MG63 (cell line): ENCODE results near the gene FXYD5. TPM values are rescaled to one million over a fixed set of nuclear protein-coding genes. Genes with fewer than 3 reads are reported as not detected.
"Not testable (repeated sequence)": the region's sequence is repeated elsewhere in the genome, so short reads cannot be mapped to it uniquely, and the experiment has no call there.

Source experiments
- DNase-seq: peaks from one replicate; pipeline ENCODE4 v3.0.0-alpha.2; 2020
- H3K27me3 ChIP-seq: fragments of 250-450 bp; sonication (Bioruptor Pico); 2 replicates; pipeline ENCODE4 v1.5.1; 2020; ENCODE audit warnings: mild to moderate bottlenecking, moderate library complexity
- H3K36me3 ChIP-seq: fragments of 250-450 bp; sonication (Bioruptor Pico); 2 replicates; pipeline ENCODE4 v1.5.1; 2020; ENCODE audit warnings: mild to moderate bottlenecking, moderate library complexity
- H3K4me3 ChIP-seq: fragments of 250-450 bp; sonication (Bioruptor Pico); 2 replicates; pipeline ENCODE4 v1.5.1; 2020; ENCODE audit warnings: mild to moderate bottlenecking, moderate library complexity
- H3K9me3 ChIP-seq: fragments of 250-450 bp; sonication (Bioruptor Pico); 2 replicates; pipeline ENCODE4 v1.5.1; 2020; ENCODE audit warnings: mild to moderate bottlenecking, moderate library complexity
- total RNA-seq: library from RNA; depleted of rRNA; stranded (reverse); fragments of >200 nt; shearing (Covaris generic); gene quantifications from 2 replicates; pipeline ENCODE4 v1.2.3, GENCODE V29; 2014; ENCODE audit warnings: low replicate concordance

FXYD5 gene
- total RNA-seq, 1 experiment from 2014 or later, result 59.7 TPM

DNA sequence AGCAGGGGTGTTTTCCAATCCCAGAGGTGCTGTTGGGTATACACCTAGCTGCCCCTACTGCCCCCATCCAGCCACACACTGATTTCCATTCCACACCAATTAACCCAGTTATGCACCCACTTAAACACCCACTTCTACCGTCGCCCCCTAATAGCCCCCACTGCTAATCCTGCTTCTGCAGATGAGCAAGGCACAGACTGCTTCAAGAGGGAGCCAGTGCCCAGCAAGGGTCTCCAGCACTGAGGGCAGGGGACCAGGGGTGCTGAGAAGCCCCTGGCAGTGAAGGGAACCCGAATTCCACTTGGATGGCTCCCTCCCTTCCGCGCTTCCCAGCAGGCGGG is 10.3 kb upstream of the FXYD5 start:
- Histone ChIP-seq H3K27me3 (no peaks in the 10 kb centered on the region), H3K4me3 (no peak overlapping the region), H3K36me3 (no peaks in the 10 kb centered on the region), H3K9me3 (no peaks in the 10 kb centered on the region)
- DNase-seq, result no peak

DNA sequence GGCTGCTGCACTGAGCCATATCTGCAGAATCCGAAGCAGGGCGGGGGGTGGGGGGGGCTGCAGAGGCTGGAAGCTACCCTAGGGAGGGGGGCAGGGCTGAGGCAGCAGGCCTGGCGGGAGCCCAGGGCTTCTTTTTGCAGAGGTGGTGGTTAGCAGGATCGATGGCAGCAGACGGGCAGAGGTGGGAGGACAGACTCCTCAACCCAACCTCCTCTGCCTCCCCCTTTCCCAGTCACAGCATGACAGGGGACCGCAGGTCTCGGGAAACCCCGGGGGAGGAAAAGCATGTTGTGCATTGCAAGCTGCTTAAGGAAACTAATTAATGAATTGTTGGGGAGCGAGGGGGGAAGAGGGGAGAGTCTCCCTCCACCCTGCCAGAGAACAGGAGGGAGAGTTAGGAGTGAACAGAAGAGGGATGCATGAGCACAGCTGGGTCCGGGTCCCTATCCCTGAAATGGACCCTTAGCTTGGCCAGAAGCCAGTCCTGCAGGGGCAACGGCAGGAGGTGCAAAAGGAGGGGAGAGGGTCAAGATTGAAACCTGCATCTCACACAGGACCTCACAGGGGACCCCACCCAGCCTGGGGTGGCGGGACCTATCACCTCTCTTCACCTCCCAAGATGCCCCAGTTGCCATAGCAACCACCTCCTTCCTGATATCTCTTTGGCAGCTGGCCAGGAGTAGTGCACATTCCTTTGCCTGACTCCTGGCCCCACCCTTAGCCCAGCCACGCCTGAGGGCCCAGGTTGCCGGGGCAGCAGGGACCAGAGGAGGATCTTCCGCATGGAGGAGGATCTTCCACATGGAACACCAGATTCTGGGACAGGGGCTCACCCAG is 9.7 kb upstream of the FXYD5 start:
- H3K9me3 ChIP-seq, result no peaks in the 10 kb centered on the region
- H3K27me3 ChIP-seq, result no peaks in the 10 kb centered on the region
- no peak overlapping the region for H3K4me3 ChIP-seq
- no peak for DNase-seq
- no peaks in the 10 kb centered on the region for H3K36me3 ChIP-seq

DNA sequence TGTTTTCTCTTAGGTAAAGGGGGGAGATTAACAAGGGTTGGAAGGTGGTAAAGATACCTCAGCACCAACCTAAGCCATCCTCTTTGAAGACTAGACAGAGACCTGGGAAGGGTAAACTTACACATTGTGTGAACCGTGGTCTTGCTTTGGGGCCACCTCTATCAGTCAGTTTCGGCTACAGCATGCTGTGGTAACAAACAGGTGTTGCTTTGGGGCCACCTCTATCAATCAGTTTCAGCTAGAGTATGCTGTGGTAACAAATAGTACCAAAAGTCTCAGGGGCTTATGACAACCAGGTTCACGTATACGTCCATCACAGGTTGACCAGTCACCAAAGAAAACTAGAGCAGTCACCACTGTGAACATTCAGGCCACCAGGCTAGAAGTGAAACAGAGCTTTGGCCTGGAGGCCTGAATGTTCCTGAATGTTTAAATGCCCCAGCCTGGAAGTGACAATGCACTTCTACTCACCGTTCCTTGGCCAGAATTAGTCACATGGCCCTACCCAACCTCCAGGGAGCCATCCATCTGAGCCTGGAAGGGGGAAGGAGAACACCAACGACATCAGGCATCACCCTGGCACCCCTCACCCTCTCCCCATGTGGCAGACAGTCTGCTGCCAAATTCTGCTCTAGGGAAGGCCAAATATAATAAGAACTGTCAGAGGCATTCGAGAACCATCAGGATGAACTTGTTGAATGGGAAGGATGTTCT is 7.6 kb upstream of the FXYD5 start:
- H3K27me3 ChIP-seq, result no peaks in the 10 kb centered on the region
- no peaks in the 10 kb centered on the region for H3K9me3 ChIP-seq
- peak; percentile 44 for DNase-seq
- no peak overlapping the region for H3K4me3 ChIP-seq
- H3K36me3 ChIP-seq, result no peaks in the 10 kb centered on the region

DNA sequence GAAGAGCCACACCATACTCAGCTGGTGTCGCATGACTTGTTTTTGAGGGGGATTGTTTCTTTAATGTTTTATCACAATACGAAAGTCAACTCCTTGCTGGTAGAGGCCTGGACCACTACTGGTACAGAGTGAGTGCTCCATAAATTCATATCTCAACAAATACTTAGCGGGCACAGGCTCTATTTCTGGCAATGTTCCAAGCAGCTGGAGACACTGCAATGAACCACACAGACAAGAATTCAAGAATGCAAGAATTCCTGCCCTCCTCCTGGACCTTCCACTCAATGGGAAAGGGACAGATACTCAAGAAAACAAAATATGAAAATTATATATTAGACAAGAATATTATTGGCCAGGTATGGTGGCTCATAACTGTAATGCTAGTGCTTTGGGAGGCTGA is 5.1 kb upstream of the FXYD5 start:
- no peaks in the 10 kb centered on the region for H3K27me3 ChIP-seq
- DNase-seq, result no peak
- H3K4me3 ChIP-seq, result no peak overlapping the region
- H3K36me3 ChIP-seq, result no peaks in the 10 kb centered on the region
- no peaks in the 10 kb centered on the region for H3K9me3 ChIP-seq

DNA sequence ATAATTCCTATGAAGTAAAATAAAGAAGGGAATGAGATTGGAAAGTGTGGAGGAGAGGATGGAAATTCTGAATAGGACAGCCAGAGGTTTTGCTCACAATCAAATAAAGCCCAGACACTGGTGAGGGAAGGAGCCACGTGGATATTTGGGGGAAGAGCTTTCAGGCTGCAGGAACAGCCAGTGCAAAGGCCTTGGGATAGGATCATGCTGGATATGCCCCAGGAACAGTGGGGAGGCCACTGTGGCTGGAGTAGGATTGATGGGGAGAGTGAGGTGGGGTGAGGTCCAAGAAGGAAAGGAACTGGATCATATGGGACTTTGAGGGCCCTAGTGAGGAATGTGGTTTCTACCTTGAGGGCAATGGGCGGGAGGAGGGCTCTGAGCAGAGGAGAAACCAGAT is 4.1 kb upstream of the FXYD5 start:
- no peaks in the 10 kb centered on the region for H3K9me3 ChIP-seq
- H3K27me3 ChIP-seq, result no peaks in the 10 kb centered on the region
- no peaks in the 10 kb centered on the region for H3K36me3 ChIP-seq
- no peak for DNase-seq
- no peak overlapping the region for H3K4me3 ChIP-seq

DNA sequence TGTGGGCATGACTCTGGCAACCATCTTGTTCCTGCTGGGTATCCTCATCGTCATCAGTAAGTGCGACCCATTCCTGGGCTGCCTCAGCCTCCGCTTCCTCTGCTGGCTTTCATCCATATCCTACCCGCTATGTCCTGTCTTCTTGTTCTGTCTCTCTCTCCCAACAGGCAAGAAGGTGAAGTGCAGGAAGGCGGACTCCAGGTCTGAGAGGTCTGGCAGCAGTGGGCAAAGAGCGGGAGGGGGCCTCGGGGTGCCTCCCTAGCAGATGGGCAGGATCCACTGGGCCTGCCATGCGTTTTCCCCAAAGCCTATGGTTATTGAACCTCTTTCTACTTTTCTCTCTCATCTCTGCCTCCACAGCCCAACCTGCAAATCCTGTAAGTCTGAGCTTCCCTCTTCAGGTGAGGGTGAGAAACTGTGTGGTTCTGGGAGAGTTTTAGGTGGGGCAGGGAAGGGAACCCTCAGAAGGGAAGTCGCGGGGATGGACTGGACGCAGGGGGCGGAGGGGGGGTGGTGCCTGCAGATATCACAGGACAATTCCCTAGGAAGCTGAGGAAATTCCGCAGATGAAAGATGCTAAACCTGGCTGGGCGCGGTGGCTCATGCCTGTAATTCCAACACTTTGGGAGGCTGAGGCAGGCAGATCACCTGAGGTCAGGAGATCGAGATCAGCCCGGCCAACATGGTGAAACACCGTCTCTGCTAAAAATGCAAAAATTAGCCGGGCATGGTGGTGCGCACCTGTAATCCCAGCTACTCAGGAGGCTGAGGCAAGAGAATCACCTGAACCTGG is 3.1 kb upstream of the FXYD5 start:
- no peak for DNase-seq
- H3K4me3 ChIP-seq, result no peak overlapping the region
- H3K36me3 ChIP-seq, result peaks cover 8% of the 10 kb centered on the region
- H3K9me3 ChIP-seq, result no peaks in the 10 kb centered on the region
- no peaks in the 10 kb centered on the region for H3K27me3 ChIP-seq

DNA sequence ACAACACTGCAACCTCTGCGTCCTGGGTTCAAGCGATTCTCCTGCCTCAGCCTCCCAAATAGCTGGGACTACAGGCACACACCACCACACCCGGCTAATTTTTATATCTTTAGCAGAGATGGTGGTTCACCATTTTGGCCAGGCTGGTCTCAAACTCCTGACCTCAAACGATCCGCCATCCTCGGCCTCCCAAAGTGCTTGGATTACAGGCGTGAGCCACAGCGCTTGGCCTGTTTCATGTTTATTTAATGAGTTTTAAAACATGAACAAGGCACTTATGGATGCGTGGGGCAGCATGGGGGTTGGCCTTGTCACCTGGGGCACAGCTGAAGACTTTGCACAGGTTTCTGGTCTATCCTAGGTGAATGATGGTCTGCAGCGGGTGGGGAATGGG is 1.4 kb upstream of the FXYD5 start:
- not testable (repeated sequence) for DNase-seq, H3K27me3 ChIP-seq, H3K9me3 ChIP-seq, H3K4me3 ChIP-seq
- peaks cover 25% of the 10 kb centered on the region for H3K36me3 ChIP-seq

DNA sequence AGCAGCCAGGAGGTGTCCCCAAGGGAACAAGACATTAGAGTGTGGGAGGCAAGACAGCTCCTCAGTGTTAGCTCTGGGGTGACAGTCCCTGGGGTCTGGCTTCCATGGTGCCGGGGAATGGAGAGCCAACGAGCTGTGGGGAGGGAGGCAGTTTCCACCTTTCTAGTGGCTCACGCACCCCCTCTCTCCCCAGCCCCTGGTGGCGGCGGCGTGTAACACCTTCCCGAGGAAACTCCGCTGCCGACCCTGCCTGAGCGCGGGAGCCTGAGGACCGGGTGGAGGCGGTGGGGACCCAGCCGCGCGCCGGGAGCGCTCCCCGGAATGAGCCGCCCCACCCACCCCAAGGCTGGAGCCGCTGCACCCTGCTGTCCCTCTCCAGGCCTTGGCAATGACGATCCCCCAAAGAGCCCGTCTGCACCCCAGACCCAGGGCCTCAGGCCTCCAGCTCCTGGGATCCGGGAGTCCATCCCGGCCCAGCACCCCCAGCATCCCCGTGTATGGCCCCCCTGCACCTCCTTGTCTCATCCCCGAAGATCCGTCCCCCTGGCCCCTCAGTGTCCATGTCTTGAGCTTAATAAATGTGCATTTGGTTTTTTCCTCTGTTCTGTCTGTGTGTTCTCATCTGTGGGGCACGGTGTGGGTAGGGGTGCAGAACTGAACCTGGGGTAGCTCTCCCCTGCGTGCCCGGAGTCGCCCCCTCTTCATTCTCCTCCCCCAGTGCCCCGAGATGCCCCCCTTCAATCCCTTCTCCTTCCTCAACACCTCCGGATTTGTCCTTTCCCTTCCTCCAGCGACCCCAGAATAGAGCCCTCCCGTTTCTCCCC is 622 bp upstream of the FXYD5 start:
- H3K27me3 ChIP-seq, result no peaks in the 10 kb centered on the region
- H3K9me3 ChIP-seq, result no peaks in the 10 kb centered on the region
- peak overlapping the region; percentile 83 for H3K4me3 ChIP-seq
- peak; percentile 56 for DNase-seq
- H3K36me3 ChIP-seq, result peaks cover 33% of the 10 kb centered on the region

DNA sequence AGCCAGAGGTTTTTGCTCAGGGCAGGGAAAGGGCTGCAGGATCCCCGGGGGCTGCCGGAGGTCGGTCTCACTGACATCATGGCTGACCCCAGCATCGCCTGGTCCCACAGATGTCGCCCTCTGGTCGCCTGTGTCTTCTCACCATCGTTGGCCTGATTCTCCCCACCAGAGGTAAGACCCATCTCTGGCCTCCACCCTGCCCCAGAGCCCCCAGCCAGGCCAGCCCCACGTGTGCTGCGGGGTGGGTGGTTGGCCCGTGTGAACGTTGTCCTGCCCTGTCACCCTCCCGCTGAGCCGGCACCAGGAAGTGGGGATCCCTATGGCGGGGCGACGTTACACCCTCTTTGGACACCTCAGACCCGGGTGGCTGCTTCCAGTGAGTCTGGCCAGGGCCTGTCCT is 906 bp downstream of the FXYD5 start:
- peak; percentile 16 for DNase-seq

DNA sequence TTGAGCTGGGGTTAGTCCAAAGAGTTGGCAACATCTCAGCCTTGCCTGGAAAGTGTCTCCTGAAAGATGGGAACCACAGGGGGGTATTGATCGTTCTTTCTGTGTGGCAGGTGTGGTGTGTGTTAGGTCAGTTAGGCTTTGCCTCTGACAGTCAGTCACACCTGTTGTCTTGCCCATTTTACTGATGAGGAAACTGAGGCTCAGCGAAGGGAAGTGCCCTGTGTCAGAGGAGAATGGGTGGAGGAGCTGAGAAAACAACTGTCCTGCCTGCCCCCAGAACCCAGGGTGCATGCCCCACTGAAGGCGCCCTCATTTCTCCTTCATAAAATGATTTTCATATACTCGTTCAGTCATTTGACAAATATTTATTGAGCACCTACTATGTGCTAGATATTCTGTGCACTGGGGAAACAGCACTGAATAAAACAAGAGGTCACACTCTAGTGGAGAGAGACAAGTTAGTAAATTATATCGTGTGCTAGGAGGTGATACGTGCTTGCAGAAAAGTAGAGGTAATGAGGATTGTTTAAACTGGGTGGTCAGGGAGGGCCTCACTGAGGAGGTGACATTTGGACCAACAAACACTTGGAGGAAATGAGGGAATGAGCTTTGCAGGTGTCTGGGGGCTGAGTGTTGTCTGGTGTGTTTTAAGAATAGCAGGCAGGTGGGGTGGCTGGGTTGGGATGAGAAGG is 1.6 kb downstream of the FXYD5 start:
- Histone ChIP-seq H3K4me3 (peak overlapping the region; percentile 83), H3K36me3 (peaks cover 55% of the 10 kb centered on the region), H3K27me3 (no peaks in the 10 kb centered on the region), H3K9me3 (no peaks in the 10 kb centered on the region)
- no peak for DNase-seq

More for the DNA sequence above, 906 bp downstream of the FXYD5 start:
- H3K9me3 ChIP-seq, result no peaks in the 10 kb centered on the region
- peaks cover 48% of the 10 kb centered on the region for H3K36me3 ChIP-seq
- H3K27me3 ChIP-seq, result no peaks in the 10 kb centered on the region
- peak overlapping the region; percentile 83 for H3K4me3 ChIP-seq

DNA sequence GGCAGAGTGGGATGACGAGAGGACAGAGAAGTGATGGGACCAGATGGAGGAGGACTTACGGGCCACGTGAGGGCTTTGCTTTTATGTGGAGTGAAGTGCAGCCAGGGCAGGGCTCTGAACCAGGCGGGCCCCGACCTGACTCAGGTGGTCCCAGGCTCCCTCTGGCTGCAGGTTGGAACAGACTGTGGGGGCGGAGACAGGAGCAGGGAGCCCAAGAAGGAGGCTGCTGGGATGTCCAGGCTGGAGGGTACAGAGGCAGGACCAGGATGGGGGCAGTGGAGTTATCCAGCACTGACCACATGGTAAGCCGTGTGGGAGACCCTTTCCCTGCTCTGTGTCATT is 2.1 kb downstream of the FXYD5 start:
- no peak overlapping the region for H3K4me3 ChIP-seq
- peaks cover 60% of the 10 kb centered on the region for H3K36me3 ChIP-seq
- peaks cover 2% of the 10 kb centered on the region; the same call in 1 of the 2 replicates for H3K9me3 ChIP-seq
- DNase-seq, result no peak
- no peaks in the 10 kb centered on the region for H3K27me3 ChIP-seq

DNA sequence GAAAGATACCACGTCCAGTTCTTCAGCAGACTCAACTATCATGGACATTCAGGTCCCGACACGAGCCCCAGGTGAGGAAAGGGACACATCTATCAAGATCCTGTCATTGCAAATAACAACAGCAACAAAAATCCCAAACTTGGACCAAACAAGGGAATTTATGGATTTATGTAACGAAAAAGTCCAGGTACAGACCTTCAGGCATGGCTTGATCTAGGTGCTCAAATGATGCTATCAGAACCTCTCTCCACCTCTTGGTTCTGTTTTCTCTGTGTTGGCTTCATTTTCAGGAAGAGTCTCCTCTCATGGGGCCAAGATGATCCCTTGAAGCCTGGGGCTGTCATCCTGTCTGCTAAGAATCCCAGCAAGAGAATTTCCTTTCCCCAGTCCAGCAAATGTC is 2.9 kb downstream of the FXYD5 start:
- Histone ChIP-seq H3K4me3 (no peak overlapping the region), H3K36me3 (peaks cover 68% of the 10 kb centered on the region), H3K27me3 (no peaks in the 10 kb centered on the region), H3K9me3 (peaks cover 2% of the 10 kb centered on the region)
- DNase-seq, result no peak

DNA sequence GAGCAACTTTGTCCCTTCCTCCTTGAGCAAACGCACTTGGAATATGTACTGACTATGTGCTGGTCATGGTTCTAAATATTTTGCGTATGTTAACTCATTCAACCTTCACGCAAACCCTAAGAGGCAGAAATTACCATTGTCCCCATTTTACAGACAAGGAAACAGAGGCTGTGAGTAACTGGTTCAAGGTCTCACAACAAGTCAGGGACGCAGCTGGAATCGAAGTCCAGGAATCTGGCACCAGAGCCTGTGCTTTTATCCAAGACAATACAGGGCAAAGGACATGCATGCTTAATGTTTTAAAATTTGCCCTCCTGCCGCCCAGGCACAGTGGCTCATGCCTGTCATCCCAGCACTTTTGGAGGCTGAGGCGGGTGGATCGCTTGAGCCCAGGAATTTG is 5.1 kb downstream of the FXYD5 start:
- Histone ChIP-seq H3K4me3 (no peak overlapping the region), H3K36me3 (peaks cover 88% of the 10 kb centered on the region), H3K27me3 (no peaks in the 10 kb centered on the region), H3K9me3 (peaks cover 10% of the 10 kb centered on the region)
- DNase-seq, result no peak

DNA sequence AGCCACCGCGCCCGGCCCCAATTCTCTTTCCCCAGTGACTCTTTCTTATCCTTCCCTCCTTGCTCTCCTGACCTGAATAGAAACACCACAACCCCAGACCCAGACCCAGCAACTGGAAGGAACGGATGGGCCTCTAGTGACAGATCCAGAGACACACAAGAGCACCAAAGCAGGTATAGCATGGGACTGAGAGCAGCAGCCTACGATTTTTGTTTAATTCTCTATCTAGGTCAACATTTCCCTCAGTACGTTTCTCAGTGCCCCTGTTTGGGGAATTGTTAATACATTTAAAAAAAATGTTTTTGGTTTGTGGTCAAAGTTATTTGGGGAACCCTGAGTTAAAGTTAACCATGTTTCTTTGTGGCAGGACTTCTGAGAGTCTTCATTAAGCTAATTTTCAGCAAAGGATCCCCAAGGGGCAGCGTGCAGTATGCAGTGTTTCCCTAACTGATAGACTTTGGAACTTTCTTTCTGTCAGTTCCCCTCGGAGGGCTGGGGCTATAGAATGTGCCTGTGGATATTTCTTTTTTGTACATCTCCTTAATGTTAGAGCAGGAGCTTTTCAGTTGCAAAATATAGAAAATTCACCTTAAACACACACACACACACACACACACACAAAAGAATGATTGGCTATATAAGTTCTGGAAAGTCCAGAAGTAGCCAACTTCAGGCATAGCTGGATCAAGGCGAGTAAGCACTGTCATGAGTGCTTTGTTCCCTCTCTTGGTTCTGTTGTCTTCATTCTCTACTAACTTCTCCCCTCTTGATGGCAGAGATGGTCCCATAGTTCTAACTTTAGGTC is 6.3 kb downstream of the FXYD5 start:
- Histone ChIP-seq H3K27me3 (no peaks in the 10 kb centered on the region), H3K4me3 (no peak overlapping the region), H3K9me3 (peaks cover 11% of the 10 kb centered on the region), H3K36me3 (peaks cover 98% of the 10 kb centered on the region)
- no peak for DNase-seq

DNA sequence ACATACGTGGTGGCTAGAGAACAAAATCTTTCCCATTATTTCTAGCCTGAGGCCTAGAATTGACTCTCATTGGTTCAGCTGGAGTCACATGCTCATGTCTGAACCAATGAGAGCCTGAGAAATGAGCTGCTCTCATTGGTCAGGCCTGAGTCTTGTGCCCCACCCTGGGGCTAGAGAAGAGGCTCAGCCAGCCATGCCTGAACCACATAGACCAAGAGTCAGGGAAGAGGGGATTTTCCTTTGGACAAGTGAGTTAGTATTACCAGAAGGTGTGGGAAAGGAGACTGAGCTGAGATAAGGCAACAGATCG is 6.9 kb downstream of the FXYD5 start:
- peaks cover 99% of the 10 kb centered on the region for H3K36me3 ChIP-seq
- DNase-seq, result no peak
- no peak overlapping the region for H3K4me3 ChIP-seq
- peaks cover 11% of the 10 kb centered on the region for H3K9me3 ChIP-seq
- no peaks in the 10 kb centered on the region for H3K27me3 ChIP-seq
